Keratinocyte (primary cell): ENCODE measurements around the gene CYTH1. TPM values are rescaled to one million over a fixed set of nuclear protein-coding genes. Genes with fewer than 3 reads are reported as not detected.

ENCODE experiments used
- DNase-seq: peaks from one replicate; pipeline ENCODE4 v3.0.0-alpha.2; 2011; ENCODE audit warnings: low read depth, missing footprints, low spot score
- FAIRE-seq: peaks from 2 replicates; lab custom pipeline; 2011; peaks lifted over from hg19 to GRCh38; lab: Jason Lieb, UNC
- H2AFZ ChIP-seq: 2 replicates; pipeline ENCODE4 v1.6.0; 2012; ENCODE audit warnings: low read length, control low read depth, inconsistent platforms; ENCODE audit not compliant: control insufficient read depth
- H3K27ac ChIP-seq: 2 replicates; pipeline ENCODE4 v1.5.1; 2011; ENCODE audit warnings: low read length; ENCODE audit not compliant: control insufficient read depth, insufficient read depth
- H3K27me3 ChIP-seq: 3 replicates; pipeline ENCODE4 v1.6.0; 2011; ENCODE audit warnings: low read length; ENCODE audit not compliant: control insufficient read depth, insufficient read depth; ENCODE audit errors: extremely low read depth
- H3K36me3 ChIP-seq, 2 experiments: 2 replicates in 1 of 2; 3 replicates in 1 of 2; pipeline ENCODE4 v1.5.1; 2011; ENCODE audit warnings: low read length in 2 of 2, mild to moderate bottlenecking in 1 of 2; ENCODE audit not compliant: control insufficient read depth in 2 of 2, insufficient read depth in 2 of 2; ENCODE audit errors: extremely low read depth in 1 of 2
- H3K4me1 ChIP-seq: 3 replicates; pipeline ENCODE4 v1.5.1; 2011; ENCODE audit warnings: low read length; ENCODE audit not compliant: control insufficient read depth, insufficient read depth; ENCODE audit errors: extremely low read depth
- H3K4me2 ChIP-seq: 3 replicates; pipeline ENCODE4 v1.6.0; 2011; ENCODE audit warnings: low read depth, low read length; ENCODE audit not compliant: control insufficient read depth, insufficient read depth; ENCODE audit errors: extremely low read depth
- H3K4me3 ChIP-seq, 3 experiments: fragments of 200-600 bp in 1 of 3; sonication (generic) in 1 of 3; 2 replicates in 2 of 3; 3 replicates in 1 of 3; pipeline ENCODE4 v1.5.1; 2011 to 2016; ENCODE audit warnings: low read length in 3 of 3, mild to moderate bottlenecking in 3 of 3, control low read depth in 2 of 3, inconsistent platforms in 1 of 3, low read depth in 1 of 3, mixed read lengths in 1 of 3, mixed run types in 1 of 3, moderate library complexity in 1 of 3; ENCODE audit not compliant: control insufficient read depth in 2 of 3, insufficient read depth in 2 of 3; ENCODE audit errors: extremely low read depth in 1 of 3
- H3K79me2 ChIP-seq: 2 replicates; pipeline ENCODE4 v1.6.0; 2012; ENCODE audit warnings: low read length; ENCODE audit not compliant: control insufficient read depth, insufficient read depth
- H3K9ac ChIP-seq: 3 replicates; pipeline ENCODE4 v1.6.0; 2011; ENCODE audit warnings: low read length; ENCODE audit not compliant: control insufficient read depth, insufficient read depth; ENCODE audit errors: extremely low read depth
- H3K9me1 ChIP-seq: 3 replicates; pipeline ENCODE4 v1.6.0; 2011; ENCODE audit warnings: low read length; ENCODE audit not compliant: control insufficient read depth, insufficient read depth; ENCODE audit errors: extremely low read depth
- H3K9me3 ChIP-seq: 2 replicates; pipeline ENCODE4 v1.5.1; 2012; ENCODE audit warnings: low read depth, low read length; ENCODE audit not compliant: control insufficient read depth
- H4K20me1 ChIP-seq: 3 replicates; pipeline ENCODE4 v1.6.0; 2011; ENCODE audit warnings: low read length; ENCODE audit not compliant: control insufficient read depth, insufficient read depth; ENCODE audit errors: extremely low read depth
- CTCF ChIP-seq, 3 experiments: IDR thresholded peaks in 1 of 3; conservative IDR thresholded peaks in 1 of 3; optimal IDR thresholded peaks in 1 of 3; 2 replicates in 2 of 3; 3 replicates in 1 of 3; pipeline versions ENCODE3 to v1.5.1; 2011; ENCODE audit warnings: low read length in 3 of 3, mild to moderate bottlenecking in 3 of 3, moderate library complexity in 2 of 3, control low read depth in 1 of 3, inconsistent platforms in 1 of 3; ENCODE audit not compliant: insufficient read depth in 2 of 3; ENCODE audit errors: extremely low read depth in 1 of 3
- EZH2 ChIP-seq: IDR thresholded peaks from one replicate; pipeline ENCODE4 v1.6.1; 2012; ENCODE audit warnings: inconsistent platforms, mild to moderate bottlenecking, low read length, moderate library complexity
- dilution Hi-C: fragments of 300-500 bp; cut with MboI; formaldehyde crosslinking; loops from one replicate; pipeline ENCODE4 v1.7.0; 2020; ENCODE audit warnings: low sequenced_read_pairs; ENCODE audit not compliant: extremely low pct_ligation_motif_present
- polyA plus RNA-seq, 5 experiments: library from polyadenylated mRNA; depleted of rRNA in 3 of 5; stranded (reverse) in 3 of 5; stranded (forward) in 1 of 5; unstranded in 1 of 5; fragments of >200 nt; gene quantifications; 1 replicate in 1 of 5; 2 replicates in 3 of 5; 3 replicates in 1 of 5; pipeline versions ENCODE4 v1.2.1 to v1.2.3, GENCODE V29; 2011 to 2012; ENCODE audit warnings: missing spikeins in 2 of 5, low read depth in 1 of 5, low replicate concordance in 1 of 5

Gene CYTH1
- polyA plus RNA-seq, 1 donor (not counting 4 experiments of a cell fraction or from before 2014, with no cell fraction given), result 28.3 TPM

- H3K4me1 ChIP-seq, result peaks cover 9% of the 10 kb centered on the region
- TF ChIP-seq EZH2, result no peak
- TF ChIP-seq CTCF (optimal IDR thresholded peaks at IDR 0.05 in 1 of 3, IDR thresholded peaks at IDR 0.05 in 1 of 3, conservative IDR thresholded peaks at IDR 0.05 in 1 of 3; ENCODE audit: extremely low read depth in 1 of 3, insufficient read depth in 2 of 3, low read length in 3 of 3), result no peak
- no peaks in the 10 kb centered on the region for H3K9me1 ChIP-seq
- H4K20me1 ChIP-seq, result no peaks in the 10 kb centered on the region
- no peak overlapping the region for H3K4me3 ChIP-seq
- H3K79me2 ChIP-seq, result no peaks in the 10 kb centered on the region
- no peak overlapping the region for H3K27ac ChIP-seq
- no peaks in the 10 kb centered on the region for H3K9me3 ChIP-seq
- dilution Hi-C loops, result no loop called here
- FAIRE-seq, result no peak
- no peaks in the 10 kb centered on the region for H3K27me3 ChIP-seq
- no peak overlapping the region for H3K4me2 ChIP-seq
- no peak overlapping the region for H2AFZ ChIP-seq
- H3K9ac ChIP-seq, result no peak overlapping the region
- DNase-seq, result no peak
- H3K36me3 ChIP-seq, result peaks cover 23 to 28% of the 10 kb centered on the region in 2 experiments
Observed at GRCh38 chr17:78696016-78696982, 85.8 kb downstream of the CYTH1 start.

GRCh38 chr17:78694805-78695531 is 87.1 kb downstream of the CYTH1 start:
- no peak for TF ChIP-seq CTCF (optimal IDR thresholded peaks at IDR 0.05 in 1 of 3, IDR thresholded peaks at IDR 0.05 in 1 of 3, conservative IDR thresholded peaks at IDR 0.05 in 1 of 3; ENCODE audit: extremely low read depth in 1 of 3, insufficient read depth in 2 of 3, low read length in 3 of 3)
- Histone ChIP-seq H4K20me1 (no peaks in the 10 kb centered on the region), H3K9me1 (no peaks in the 10 kb centered on the region), H2AFZ (no peak overlapping the region), H3K4me3 (no peak overlapping the region), H3K9me3 (no peaks in the 10 kb centered on the region), H3K27ac (no peak overlapping the region), H3K4me1 (peaks cover 9% of the 10 kb centered on the region), H3K9ac (no peak overlapping the region), H3K36me3 (peaks cover 18 to 28% of the 10 kb centered on the region in 2 experiments), H3K4me2 (no peak overlapping the region), H3K27me3 (no peaks in the 10 kb centered on the region), H3K79me2 (no peaks in the 10 kb centered on the region)
- FAIRE-seq (no peak), DNase-seq (no peak)
- dilution Hi-C loops, result no loop called here
